ENCODE data around the gene NLRP3.
"Not testable (repeated sequence)": the region's sequence is repeated elsewhere in the genome, so short reads cannot be mapped to it uniquely, and the experiment has no call there.

NLRP3 gene

DNA sequence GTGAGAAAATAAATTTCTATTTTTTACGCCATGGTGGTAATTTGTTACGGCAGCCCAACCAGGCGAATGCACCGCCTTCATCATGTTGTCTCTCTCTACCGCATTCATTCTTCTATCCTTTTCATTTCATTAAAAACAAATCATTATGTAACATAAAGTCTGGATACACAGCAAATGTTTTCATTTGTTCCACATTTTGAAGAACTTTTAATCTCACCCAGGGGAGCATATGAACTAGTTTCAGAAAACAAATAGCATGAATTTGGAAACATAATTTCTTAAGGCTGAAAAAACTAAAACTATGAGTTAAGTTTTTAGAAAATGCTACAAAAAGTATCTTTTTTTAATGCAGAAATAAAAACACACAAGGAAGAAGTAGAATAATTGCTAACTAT is 53.2 kb downstream of the NLRP3 start:
- no peak for DNase-seq (ENCODE audit: low spot score)

DNA sequence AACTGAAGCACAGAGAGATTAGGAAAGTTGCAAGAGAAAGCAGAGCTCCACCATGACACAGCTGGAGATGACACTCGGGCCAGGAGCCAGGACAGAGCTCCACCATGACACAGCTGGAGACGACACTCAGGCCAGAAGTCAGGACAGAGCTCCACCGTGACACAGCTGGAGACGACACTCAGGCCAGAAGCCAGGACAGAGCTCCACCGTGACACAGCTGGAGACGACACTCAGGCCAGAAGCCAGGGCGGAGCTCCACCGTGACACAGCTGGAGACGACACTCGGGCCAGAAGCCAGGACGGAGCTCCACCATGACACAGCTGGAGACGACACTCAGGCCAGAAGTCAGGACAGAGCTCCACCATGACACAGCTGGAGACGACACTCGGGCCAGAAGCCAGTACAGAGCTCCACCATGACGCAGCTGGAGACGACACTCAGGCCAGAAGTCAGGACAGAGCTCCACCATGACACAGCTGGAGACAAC is 55.0 kb downstream of the NLRP3 start:
- DNase-seq (ENCODE audit: low spot score): not testable (repeated sequence)

DNA sequence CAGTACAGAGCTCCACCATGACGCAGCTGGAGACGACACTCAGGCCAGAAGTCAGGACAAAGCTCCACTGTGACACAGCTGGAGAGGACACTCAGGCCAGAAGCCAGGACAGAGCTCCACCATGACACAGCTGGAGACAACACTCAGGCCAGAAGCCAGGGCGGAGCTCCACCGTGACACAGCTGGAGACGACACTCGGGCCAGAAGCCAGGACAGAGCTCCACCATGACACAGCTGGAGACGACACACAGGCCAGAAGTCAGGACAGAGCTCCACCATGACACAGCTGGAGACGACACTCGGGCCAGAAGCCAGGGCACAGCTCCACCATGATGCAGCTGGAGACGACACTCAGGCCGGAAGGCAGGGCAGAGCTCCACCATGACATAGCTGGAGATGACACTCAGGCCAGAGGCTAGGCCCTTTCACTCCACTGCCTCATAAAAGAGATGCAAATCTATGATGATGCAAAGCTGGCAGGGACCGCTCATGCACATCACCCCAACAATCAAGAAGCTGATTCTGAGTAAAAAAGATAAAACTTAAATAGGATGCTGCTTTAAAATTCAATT is 55.6 kb downstream of the NLRP3 start:
- no peak for DNase-seq (ENCODE audit: low spot score)

DNA sequence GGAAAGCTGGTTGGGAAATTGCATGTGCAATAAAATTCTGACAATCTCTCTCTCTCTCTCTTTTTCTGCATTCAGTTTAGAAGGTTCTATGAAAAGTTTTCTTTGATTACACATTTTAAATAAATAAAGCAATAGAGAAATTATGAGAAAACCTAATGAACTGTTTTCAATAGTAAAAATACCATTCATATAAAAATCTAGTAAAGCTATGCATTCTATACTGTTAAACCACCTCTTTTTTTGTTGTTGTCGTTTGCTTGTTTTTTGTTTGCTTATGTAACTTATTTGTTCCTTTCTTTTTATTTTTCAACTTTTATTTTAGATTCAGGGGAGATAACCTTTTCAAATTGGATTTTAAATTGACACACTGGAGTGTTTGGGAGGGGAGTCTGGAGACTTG is 56.1 kb downstream of the NLRP3 start:
- no peak for DNase-seq (ENCODE audit: low spot score)

DNA sequence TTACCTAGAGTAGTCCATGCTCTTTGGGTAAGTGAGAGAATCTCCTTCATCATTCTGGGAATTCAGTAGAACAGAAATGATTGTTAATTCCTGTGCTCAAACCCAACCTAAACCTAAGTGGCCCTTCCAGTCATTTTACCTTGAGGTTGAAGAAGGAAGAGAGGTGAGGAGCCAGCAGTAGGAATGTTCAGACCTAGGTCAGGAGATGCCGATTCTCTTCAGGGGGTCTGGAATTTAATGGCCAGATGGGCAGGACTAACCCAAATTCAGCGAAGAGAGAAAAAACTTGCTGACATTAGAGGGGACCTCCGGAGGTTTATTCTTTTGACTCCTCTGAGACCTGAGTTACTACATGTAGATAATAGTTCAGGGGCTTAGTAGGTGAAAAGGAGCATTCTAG is 58.4 kb downstream of the NLRP3 start:
- DNase-seq (ENCODE audit: low spot score): no peak

DNA sequence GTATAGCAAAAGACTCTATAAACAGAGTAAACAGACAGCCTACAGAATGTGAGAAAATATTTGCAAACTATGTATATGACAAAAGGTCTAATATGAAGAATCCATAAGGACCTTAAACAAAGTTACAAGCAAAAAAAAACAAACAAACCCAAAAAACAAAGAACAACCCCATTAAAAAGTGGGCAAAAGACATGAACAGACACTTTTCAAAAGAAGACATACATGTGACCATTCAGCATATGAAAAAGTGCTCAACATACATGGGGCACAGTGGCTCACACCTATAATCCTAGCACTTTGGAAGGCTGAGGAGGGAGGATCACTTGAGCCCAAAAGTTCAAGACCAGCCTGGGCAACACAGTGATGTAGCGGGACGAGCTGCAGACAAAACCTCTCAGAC is 59.8 kb downstream of the NLRP3 start:
- no peak for DNase-seq (ENCODE audit: low spot score)

DNA sequence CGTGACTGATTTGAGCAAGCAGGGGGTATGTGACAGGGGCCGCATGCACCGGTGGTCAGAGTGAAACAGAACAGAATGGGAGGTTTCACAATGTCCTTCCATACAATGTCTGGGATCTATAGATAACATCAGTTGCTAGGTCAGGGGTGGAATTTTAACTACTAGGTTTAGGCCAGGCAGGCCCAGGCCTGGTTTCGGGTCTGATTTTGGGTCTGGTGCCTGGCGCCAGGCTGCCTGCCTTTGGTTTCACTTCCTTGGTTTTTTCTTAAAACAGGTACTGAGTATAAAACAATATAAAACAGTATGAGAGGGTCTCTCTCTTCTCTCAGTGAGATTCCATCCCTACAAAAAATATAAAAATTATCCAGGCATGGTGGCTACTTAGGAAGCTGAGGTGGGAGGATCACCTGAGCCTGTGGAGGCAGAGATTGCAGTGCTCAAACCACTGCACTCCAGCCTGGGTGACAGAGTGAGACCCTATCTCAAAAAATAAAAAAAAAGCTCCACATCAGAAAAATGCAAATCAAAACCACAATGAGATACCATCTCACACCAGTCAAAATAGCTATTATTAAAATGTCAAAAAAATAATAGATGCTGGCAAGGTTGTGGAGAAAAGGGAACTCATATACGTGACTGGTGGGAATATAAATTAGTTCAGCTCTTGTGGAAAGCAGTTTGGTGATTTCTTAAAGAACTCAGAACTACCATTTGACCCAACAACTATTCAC is 60.5 kb downstream of the NLRP3 start:
- DNase-seq (ENCODE audit: low spot score): not testable (repeated sequence)

DNA sequence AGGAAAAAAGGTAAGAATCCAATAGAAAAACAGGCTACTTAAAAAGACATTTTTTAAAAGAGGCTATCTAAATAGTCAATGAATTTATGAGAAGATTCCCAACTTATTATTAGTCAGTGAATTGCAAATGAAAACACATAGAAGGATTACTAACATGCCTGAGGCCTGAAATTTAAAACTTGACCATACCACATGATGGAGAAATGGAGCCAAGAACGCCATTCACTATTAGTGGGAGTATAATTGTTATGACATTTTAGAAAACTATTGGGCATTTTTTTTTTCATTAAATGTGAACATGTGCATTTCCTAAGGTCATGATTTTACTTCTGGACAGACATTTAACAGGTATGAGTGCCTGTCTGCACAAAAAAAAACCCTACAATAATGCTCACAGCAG is 66.8 kb downstream of the NLRP3 start:
- no peak for DNase-seq (ENCODE audit: low spot score)

DNA sequence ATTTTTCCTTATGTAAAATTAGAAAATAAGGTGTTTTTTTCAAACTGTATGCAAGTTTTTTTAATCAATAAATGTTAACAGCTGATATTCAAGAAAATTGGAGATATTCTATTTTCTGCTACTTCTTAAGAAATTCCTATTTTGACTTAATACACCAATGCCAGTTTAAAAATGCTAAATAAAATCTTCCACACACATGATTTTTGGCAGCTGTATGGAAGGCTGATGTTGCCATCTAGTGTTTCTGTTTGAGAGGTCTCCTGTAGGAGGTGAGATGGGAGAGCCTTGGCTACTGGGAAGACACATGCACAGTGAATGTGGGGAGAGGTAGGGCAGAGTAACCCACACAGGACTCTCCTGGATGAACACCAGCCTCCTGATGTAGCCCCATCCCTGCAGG is 71.1 kb downstream of the NLRP3 start:
- DNase-seq (ENCODE audit: low spot score): peak; percentile 33

DNA sequence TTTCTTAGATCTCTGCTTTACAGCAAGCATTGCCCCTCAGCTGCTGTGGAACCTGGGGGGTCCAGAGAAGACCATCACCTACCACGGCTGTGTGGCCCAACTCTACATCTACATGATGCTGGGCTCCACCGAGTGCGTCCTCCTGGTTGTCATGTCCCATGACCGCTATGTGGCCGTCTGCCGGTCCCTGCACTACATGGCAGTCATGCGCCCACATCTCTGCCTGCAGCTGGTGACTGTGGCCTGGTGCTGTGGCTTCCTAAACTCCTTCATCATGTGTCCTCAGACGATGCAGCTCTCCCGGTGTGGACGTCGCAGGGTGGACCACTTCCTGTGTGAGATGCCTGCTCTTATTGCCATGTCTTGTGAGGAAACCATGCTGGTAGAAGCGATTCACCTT is 75.4 kb downstream of the NLRP3 start:
- DNase-seq (ENCODE audit: low spot score): no peak

DNA sequence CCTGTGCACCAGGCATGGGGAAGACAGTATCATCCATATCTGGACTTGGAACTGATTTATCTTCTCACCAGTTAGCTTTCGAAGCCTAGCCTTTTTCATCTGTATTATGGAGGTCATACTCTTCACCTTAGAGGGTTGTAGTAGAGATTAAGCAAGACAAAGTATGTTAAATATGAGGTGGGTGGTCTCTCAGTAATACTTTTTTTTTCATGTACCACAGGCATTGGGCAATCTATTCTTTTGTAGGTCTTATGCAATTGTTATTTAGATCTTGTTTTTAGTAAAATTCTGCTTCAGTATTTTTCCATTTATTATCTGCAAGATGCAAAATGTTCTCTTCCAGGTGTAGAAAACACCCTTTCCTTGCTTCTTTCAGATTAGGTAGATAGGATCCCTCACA is 77.1 kb downstream of the NLRP3 start:
- no peak for DNase-seq (ENCODE audit: low spot score)

DNA sequence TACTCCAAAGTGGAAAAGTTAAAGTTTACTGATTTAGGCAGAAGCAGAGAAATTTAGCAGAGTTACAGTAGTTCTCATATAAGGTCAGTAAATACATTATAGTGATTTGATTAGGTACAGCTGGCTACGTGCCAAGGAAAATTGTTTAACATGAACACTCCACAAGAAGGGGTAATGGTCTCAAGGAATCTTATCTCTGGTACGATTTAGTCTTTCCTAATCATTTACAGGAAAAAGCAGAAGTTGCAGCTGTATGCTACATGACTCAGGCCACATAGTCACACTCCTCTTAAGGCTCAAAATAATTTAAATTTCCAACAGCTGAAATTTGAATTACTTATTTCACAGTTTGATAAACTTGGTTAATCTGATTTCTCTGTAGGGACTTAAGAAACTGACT is 78.8 kb downstream of the NLRP3 start:
- DNase-seq (ENCODE audit: low spot score): no peak

DNA sequence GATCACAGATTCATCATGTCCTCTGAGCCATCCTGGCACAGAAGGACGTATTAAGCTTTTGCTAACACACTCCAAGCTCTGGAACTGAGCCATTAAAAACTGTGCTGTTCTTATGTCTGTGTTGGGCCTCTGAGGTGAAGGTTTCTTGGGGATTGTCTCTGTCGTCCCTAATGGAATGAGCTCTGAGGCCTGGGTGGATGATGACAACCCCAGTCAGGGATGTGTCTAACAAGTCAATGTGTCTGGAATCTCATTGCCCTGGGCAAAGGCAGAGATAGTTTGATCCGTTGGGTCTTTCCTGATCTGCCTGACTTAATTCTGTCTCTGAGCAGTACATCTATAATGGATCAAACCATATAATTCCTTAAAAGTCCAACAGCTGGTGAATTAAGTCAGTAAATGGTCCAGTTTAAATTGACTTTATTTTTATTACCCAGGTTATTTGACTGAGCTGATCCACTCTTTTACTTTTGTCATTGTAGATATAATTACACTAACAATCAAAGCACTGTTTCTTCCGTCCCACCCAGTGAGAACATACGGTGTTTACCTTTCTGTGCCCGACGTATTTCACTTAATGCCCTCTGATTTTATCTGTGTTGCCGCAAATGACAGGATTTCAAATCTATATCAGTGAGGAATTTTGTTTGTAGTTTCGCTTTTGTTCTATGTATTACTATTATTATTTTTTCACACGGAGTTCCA is 80.8 kb downstream of the NLRP3 start:
- no peak for DNase-seq (ENCODE audit: low spot score)

All from putamen (tissue), 1 donor.